Ascending aorta (tissue), 2 donors: ENCODE measurements around the gene RBP2. TPM values are rescaled to one million over a fixed set of nuclear protein-coding genes. Genes with fewer than 3 reads are reported as not detected.

Experiments
- DNase-seq, 2 donors: peaks; one replicate each; pipeline ENCODE4 v3.0.0-alpha.2; 2019; ENCODE audit warnings: low spot score in 2 of 2
- H3K27ac ChIP-seq, 2 donors: fragments of 200-600 bp; sonication (generic); one replicate each; pipeline ENCODE4 v1.5.1; 2016 to 2017; ENCODE audit warnings: mild to moderate bottlenecking in 1 of 2
- H3K27me3 ChIP-seq: fragments of 200-600 bp; sonication (generic); one replicate; pipeline ENCODE4 v1.5.1; 2017
- H3K36me3 ChIP-seq, 2 donors: fragments of 200-600 bp; sonication (generic); one replicate each; pipeline ENCODE4 v1.5.1; 2016
- H3K4me1 ChIP-seq, 2 donors: fragments of 200-600 bp; sonication (generic); one replicate each; pipeline ENCODE4 v1.5.1; 2016 to 2017; ENCODE audit warnings: mild to moderate bottlenecking in 1 of 2
- H3K4me3 ChIP-seq, 2 donors: fragments of 200-600 bp; sonication (generic); one replicate each; pipeline ENCODE4 v1.5.1; 2016 to 2017; ENCODE audit warnings: mild to moderate bottlenecking in 1 of 2
- H3K9me3 ChIP-seq, 2 donors: fragments of 200-600 bp; sonication (generic); one replicate each; pipeline ENCODE4 v1.5.1; 2016
- intact Hi-C: fragments of 100-400 bp; cut with DNase I; formaldehyde crosslinking; loops from one replicate; pipeline ENCODE4 v1.15.1; 2023
- total RNA-seq: library from RNA; depleted of rRNA; stranded (reverse); fragments of >200 nt; gene quantifications from one replicate; pipeline ENCODE4 v1.1.0, GENCODE V29; 2016
- TF ChIP-seq, protein P1 (sequence below), 3 experiments: fragments of 200-600 bp in 2 of 3; fragments of 450-650 bp in 1 of 3; sonication (generic) in 2 of 3; IDR thresholded peaks; one replicate each; pipeline ENCODE4 v1.5.1; 2016 to 2019; ENCODE audit warnings: antibody characterized with exemption in 3 of 3, mild to moderate bottlenecking in 1 of 3, moderate library complexity in 1 of 3

Gene RBP2
- total RNA-seq, 1 donor from 2014 or later: not detected

DNA sequence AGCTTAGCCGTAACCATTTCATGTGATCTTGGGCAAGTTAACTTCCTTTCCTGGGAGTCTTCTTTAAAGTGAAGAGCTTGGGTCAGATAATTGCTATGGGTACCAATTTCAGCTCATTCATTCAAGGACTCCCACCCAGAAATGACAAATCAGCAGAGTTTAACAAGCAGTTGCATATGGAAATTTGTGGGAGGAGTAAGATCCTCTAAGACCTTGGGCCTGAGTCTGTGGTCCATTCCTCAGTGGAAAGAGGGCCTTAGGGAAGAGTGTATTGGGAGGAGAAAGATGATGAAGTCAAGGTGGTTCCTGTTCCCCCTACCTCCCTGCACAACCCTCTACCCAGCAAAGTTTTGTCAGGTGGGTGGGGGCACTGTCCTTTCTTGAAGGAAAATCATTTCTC, 42.1 kb downstream of the RBP2 start:
- intact Hi-C loops: no loop called here
- Histone ChIP-seq H3K36me3 (no peaks in the 10 kb centered on the region), H3K27ac (no peak overlapping the region), H3K9me3 (no peaks in the 10 kb centered on the region), H3K4me1 (no peaks in the 10 kb centered on the region), H3K4me3 (no peak overlapping the region), H3K27me3 (no peaks in the 10 kb centered on the region)
- TF ChIP-seq, protein P1, sequence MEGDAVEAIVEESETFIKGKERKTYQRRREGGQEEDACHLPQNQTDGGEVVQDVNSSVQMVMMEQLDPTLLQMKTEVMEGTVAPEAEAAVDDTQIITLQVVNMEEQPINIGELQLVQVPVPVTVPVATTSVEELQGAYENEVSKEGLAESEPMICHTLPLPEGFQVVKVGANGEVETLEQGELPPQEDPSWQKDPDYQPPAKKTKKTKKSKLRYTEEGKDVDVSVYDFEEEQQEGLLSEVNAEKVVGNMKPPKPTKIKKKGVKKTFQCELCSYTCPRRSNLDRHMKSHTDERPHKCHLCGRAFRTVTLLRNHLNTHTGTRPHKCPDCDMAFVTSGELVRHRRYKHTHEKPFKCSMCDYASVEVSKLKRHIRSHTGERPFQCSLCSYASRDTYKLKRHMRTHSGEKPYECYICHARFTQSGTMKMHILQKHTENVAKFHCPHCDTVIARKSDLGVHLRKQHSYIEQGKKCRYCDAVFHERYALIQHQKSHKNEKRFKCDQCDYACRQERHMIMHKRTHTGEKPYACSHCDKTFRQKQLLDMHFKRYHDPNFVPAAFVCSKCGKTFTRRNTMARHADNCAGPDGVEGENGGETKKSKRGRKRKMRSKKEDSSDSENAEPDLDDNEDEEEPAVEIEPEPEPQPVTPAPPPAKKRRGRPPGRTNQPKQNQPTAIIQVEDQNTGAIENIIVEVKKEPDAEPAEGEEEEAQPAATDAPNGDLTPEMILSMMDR (IDR thresholded peaks at IDR 0.05): no peak
- DNase-seq: no peak

DNA sequence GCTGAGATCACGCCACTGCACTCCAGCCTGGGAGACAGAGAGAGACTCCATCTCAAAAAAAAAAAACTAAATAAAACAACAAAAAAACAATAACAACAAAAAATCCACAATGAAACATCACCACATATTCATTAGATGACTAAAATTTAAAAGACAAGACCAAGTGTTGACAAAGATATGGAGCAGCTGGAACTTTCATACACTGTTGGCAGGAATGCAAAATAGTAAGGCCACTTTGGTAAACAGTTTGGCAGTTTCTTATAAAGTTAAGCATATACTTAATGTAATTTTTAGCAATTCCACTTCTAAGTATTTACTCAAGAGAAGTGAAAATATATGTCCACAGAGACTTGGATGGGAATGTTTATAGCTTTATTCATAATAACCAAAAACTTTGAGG, 43.2 kb downstream of the RBP2 start:
- Histone ChIP-seq H3K4me1 (no peaks in the 10 kb centered on the region), H3K9me3 (no peaks in the 10 kb centered on the region), H3K27ac (no peak overlapping the region), H3K36me3 (no peaks in the 10 kb centered on the region), H3K4me3 (no peak overlapping the region), H3K27me3 (no peaks in the 10 kb centered on the region)
- no peak for DNase-seq
- intact Hi-C loops: no loop called here
- TF ChIP-seq, protein P1 (IDR thresholded peaks at IDR 0.05): no peak

- TF ChIP-seq, protein P1 (IDR thresholded peaks at IDR 0.05): no peak
- no peaks in the 10 kb centered on the region for H3K27me3 ChIP-seq
- DNase-seq: no peak
- no peak overlapping the region for H3K4me3 ChIP-seq
- intact Hi-C loops: no loop called here
- no peaks in the 10 kb centered on the region for H3K4me1 ChIP-seq
- no peak overlapping the region for H3K27ac ChIP-seq
- no peaks in the 10 kb centered on the region for H3K36me3 ChIP-seq
- H3K9me3 ChIP-seq: no peaks in the 10 kb centered on the region
Observed at GRCh38 chr3:139430493-139430892, 45.8 kb downstream of the RBP2 start.

DNA sequence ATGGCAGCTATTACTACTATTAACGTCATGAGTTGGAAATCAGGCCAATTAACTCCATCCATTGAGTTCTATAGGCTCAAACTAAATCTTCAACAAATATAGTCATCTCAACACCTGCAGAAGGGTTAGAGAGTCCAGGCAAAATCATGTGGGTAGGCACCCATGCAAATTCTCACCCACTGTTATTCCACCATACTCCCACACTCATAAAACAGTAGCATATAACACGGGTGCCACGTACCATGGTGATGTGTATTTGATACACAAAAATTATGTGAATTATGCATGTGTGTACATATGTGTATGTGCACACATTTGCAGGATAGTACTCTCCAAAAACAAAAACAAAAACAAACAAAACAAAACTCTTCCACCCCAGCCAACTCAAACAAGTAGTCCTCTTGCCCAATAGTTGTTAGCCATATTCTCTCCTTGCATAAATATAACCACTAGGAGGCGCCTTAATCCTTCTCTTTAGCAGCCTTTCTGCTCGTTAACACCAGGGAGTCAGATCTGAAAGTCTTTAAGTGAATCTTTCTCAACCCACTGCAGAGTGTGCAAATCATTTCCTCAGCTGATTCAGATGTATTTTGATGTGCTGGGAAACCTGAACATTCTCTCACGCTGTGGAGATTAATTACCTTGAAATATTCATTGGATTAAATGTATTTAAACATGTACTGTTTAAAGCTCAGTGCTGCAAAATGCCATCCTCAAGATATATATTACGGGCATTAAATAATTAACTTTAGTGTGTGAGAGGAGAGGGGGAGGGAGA, 48.8 kb downstream of the RBP2 start:
- DNase-seq: no peak
- no peak overlapping the region for H3K4me3 ChIP-seq
- H3K9me3 ChIP-seq: no peaks in the 10 kb centered on the region
- H3K36me3 ChIP-seq: peaks cover 0 to 2% of the 10 kb centered on the region in 2 donors
- H3K27ac ChIP-seq: no peak overlapping the region
- H3K27me3 ChIP-seq: no peaks in the 10 kb centered on the region
- intact Hi-C loops: loop anchor here (1.0 to 10.0 kb wide), 3 partner anchors 135 to 1437 kb away; partner anchors contain the start of gene CLSTN2
- no peaks in the 10 kb centered on the region for H3K4me1 ChIP-seq
- TF ChIP-seq, protein P1 (IDR thresholded peaks at IDR 0.05): peak; percentile 54 to 81 (median 66)

DNA sequence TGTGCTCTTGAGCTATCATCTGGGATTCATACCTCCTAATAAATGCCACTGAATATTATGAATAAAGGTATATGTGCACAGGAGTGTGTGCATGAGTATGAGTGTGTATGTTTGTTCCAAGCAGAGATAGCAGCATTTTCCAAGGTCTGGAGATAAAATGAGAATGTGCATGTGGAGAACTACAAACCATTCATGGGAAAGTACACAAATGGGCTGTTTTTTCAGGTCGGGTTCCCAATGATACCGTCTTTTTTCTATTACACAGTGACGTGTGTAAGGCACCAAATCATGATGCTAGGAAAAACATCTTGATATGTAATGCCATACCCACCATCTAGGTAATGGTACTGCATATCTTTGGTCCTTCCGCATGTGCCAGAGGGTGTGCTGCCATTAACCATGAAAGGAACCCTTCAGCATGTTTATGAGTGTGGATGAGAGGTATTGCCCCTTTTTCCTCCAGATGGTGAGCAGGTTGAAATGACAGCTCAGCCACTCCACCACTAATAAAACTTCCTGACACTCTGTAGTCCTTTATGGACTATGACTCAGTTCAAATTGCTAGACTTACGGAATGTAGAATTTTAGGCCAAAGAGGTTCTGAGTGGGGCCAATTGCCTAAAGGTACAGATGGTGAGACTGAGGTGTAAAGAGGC, 50.4 kb downstream of the RBP2 start:
- peaks cover 0 to 2% of the 10 kb centered on the region in 2 donors for H3K36me3 ChIP-seq
- H3K27me3 ChIP-seq: no peaks in the 10 kb centered on the region
- no peaks in the 10 kb centered on the region for H3K4me1 ChIP-seq
- no peak overlapping the region for H3K27ac ChIP-seq
- DNase-seq: no peak
- intact Hi-C loops: loop anchor here (5.0 to 10.0 kb wide), 2 partner anchors 511 to 1439 kb away; partner anchors contain the start of gene CLSTN2
- no peak overlapping the region for H3K4me3 ChIP-seq
- no peaks in the 10 kb centered on the region for H3K9me3 ChIP-seq
- TF ChIP-seq, protein P1 (IDR thresholded peaks at IDR 0.05): no peak
